Psoas muscle (tissue), 8 donors: ENCODE data around the gene ARHGEF28. TPM values are rescaled to one million over a fixed set of nuclear protein-coding genes. Genes with fewer than 3 reads are reported as not detected.

ENCODE experiments used
- ATAC-seq, 4 donors: fragments of 200-7000 bp; cut with Tn5 transposase; one replicate each; pipeline ENCODE4 v1.9.1; 2020; ENCODE audit warnings: moderate library complexity in 3 of 4, mild to moderate bottlenecking in 2 of 4
- DNase-seq, 2 donors: peaks; one replicate each; pipeline ENCODE4 v3.0.0-alpha.2; 2020
- H3K27ac ChIP-seq: fragments of 200-600 bp; one replicate; pipeline ENCODE4 v1.8.0; 2022
- H3K27me3 ChIP-seq, 3 donors: fragments of 200-600 bp in 1 of 3; one replicate each; pipeline versions ENCODE4 v1.6.1 to v1.8.0; 2013 to 2022; ENCODE audit warnings: low read length in 2 of 3, mild to moderate bottlenecking in 2 of 3, moderate library complexity in 1 of 3; ENCODE audit not compliant: insufficient read depth in 3 of 3
- H3K36me3 ChIP-seq, 2 donors: fragments of 200-600 bp in 1 of 2; one replicate each; pipeline versions ENCODE4 v1.6.1 to v1.8.0; 2013 to 2022; ENCODE audit warnings: low read depth in 1 of 2, mild to moderate bottlenecking in 1 of 2, moderate library complexity in 1 of 2; ENCODE audit not compliant: insufficient read depth in 1 of 2
- H3K4me1 ChIP-seq: fragments of 200-600 bp; one replicate; pipeline ENCODE4 v1.8.0; 2022
- H3K4me3 ChIP-seq: fragments of 200-600 bp; one replicate; pipeline ENCODE4 v1.8.0; 2022; ENCODE audit warnings: mild to moderate bottlenecking
- H3K9me3 ChIP-seq: fragments of 200-600 bp; one replicate; pipeline ENCODE4 v1.8.0; 2022
- CTCF ChIP-seq: fragments of 200-600 bp; IDR thresholded peaks from one replicate; pipeline ENCODE4 v1.8.0; 2022; ENCODE audit warnings: antibody characterized with exemption
- WGBS, 3 donors: extraction: QIAGEN DNeasy Blood & Tissue Kit; methylation state at CpG; one replicate each; pipeline versions ENCODE4 v1.1.6 to v1.1.7; 2013; 5-methylcytosine and 5-hydroxymethylcytosine counted together
- intact Hi-C, 2 donors: fragments of 100-400 bp; cut with DNase I; formaldehyde crosslinking; loops; one replicate each; pipeline versions ENCODE4 v1.11.0 to v1.14.2; 2022
- polyA plus RNA-seq, 3 donors: library from polyadenylated mRNA; stranded (reverse); fragments of 200-250 nt; gene quantifications; one replicate each; pipeline ENCODE4 v1.2.3, GENCODE V29; 2013
- total RNA-seq, 4 donors: library from RNA; stranded (reverse); fragmentation: NEBNext Ultra II Directional in 2 of 4; extraction: Animal tissue kit (Norgen Biotek cat#: 25700) in 2 of 4; gene quantifications; one replicate each; pipeline versions ENCODE4 v1.2.1 to v1.2.4, GENCODE V29; 2021 to 2023
- donor health status: healthy with polysubstance abuse.
- donor health status: DM: no; HTN: no; CAD: no; lungs with moderate emphysema.
- donor health status: Bipolar disorder and iron deficiency.
- donor health status: healthy.
- donor health status: DM: yes; HTN: yes; CAD: no.
- donor health status: DM: no; HTN: no; CAD: no.
- donor health status: DM: no; HTN: no; CAD: no.
- donor health status: DM: yes; HTN: yes; CAD: no.

Gene ARHGEF28
- total and polyA plus RNA-seq, 7 donors, result 0.39 to 1.3 (median 1.00) TPM

- ATAC-seq (no peak), DNase-seq (no peak)
- Histone ChIP-seq H3K4me3 (no peak overlapping the region), H3K27ac (no peak overlapping the region), H3K36me3 (no peaks in the 10 kb centered on the region), H3K4me1 (no peaks in the 10 kb centered on the region), H3K27me3 (no peaks in the 10 kb centered on the region), H3K9me3 (no peaks in the 10 kb centered on the region)
- no peak for TF ChIP-seq CTCF
- intact Hi-C loops, result no loop called here
- 86 to 92% (median 88%) methylated on average over 3 of the region's 3 CpGs for WGBS, 3 donors
These were observed 13.2 kb upstream of the ARHGEF28 start for GRCh38 chr5:73612799-73613198.

GRCh38 chr5:73615085-73615484, 10.9 kb upstream of the ARHGEF28 start:
- ATAC-seq (no peak), DNase-seq (no peak)
- intact Hi-C loops, result no loop called here
- no peak for TF ChIP-seq CTCF
- no peaks in the 10 kb centered on the region for H3K4me1 ChIP-seq
- H3K27ac ChIP-seq, result no peak overlapping the region
- 77 to 82% (median 78%) methylated on average over 2 of the region's 2 CpGs for WGBS, 3 donors
- no peak overlapping the region for H3K4me3 ChIP-seq
- H3K36me3 ChIP-seq, result no peaks in the 10 kb centered on the region
- H3K27me3 ChIP-seq, result no peaks in the 10 kb centered on the region
- H3K9me3 ChIP-seq, result no peaks in the 10 kb centered on the region

- Histone ChIP-seq H3K4me1 (no peaks in the 10 kb centered on the region), H3K27me3 (no peaks in the 10 kb centered on the region), H3K4me3 (no peak overlapping the region), H3K27ac (no peak overlapping the region), H3K9me3 (no peaks in the 10 kb centered on the region), H3K36me3 (no peaks in the 10 kb centered on the region)
- no peak for TF ChIP-seq CTCF
- WGBS, 3 donors, result 45 to 66% (median 52%) methylated on average over 4 of the region's 4 CpGs
- no peak for DNase-seq
- intact Hi-C loops, result no loop called here
- no peak for ATAC-seq
These were observed 10.0 kb upstream of the ARHGEF28 start for GRCh38 chr5:73615947-73616346.

GRCh38 chr5:73617510-73618279, 8.3 kb upstream of the ARHGEF28 start:
- no peak for DNase-seq
- WGBS, 3 donors, result 70 to 75% (median 75%) methylated on average over 9 of the region's 9 CpGs
- Histone ChIP-seq H3K27me3 (no peaks in the 10 kb centered on the region), H3K4me1 (no peaks in the 10 kb centered on the region), H3K27ac (no peak overlapping the region), H3K4me3 (no peak overlapping the region), H3K9me3 (no peaks in the 10 kb centered on the region), H3K36me3 (no peaks in the 10 kb centered on the region)
- intact Hi-C loops, result no loop called here
- no peak for TF ChIP-seq CTCF
- no peak for ATAC-seq
